Measurements from ENCODE around the gene SLC30A4. TPM values are rescaled to one million over a fixed set of nuclear protein-coding genes. Genes with fewer than 3 reads are reported as not detected.
"Not testable (repeated sequence)": the region's sequence is repeated elsewhere in the genome, so short reads cannot be mapped to it uniquely, and the experiment has no call there.

The SLC30A4 gene
- total and polyA plus RNA-seq, 8 donors, result 0.80 to 2.2 (median 1.4) TPM

GRCh38 chr15:45534821-45535220, 12.3 kb upstream of the SLC30A4 start:
- H3K9me3 ChIP-seq, result no peaks in the 10 kb centered on the region
- H3K36me3 ChIP-seq, result no peaks in the 10 kb centered on the region
- no peak for DNase-seq
- H3K4me1 ChIP-seq, result peaks cover 0 to 3% (median 0%) of the 10 kb centered on the region in 3 donors
- no peak for TF ChIP-seq CTCF (IDR thresholded peaks at IDR 0.05)
- H3K4me3 ChIP-seq, result no peak overlapping the region
- no peak for FAIRE-seq
- 62 to 67% methylated on average over 1 of the region's 1 CpG for WGBS, 2 donors
- H3K27ac ChIP-seq, result no peak overlapping the region
- intact Hi-C loops (cut with DNase I), result no loop called here
- no peak for ATAC-seq
- no peaks in the 10 kb centered on the region for H3K27me3 ChIP-seq

- ATAC-seq; H3K4me1 ChIP-seq; H3K36me3 ChIP-seq; H3K27ac ChIP-seq; intact Hi-C loops (cut with DNase I); H3K4me3 ChIP-seq; H3K27me3 ChIP-seq; DNase-seq; FAIRE-seq; H3K9me3 ChIP-seq: not testable (repeated sequence)
- 76 to 91% methylated on average over 3 of the region's 3 CpGs for WGBS, 2 donors
Observed at GRCh38 chr15:45532892-45533291, 10.3 kb upstream of the SLC30A4 start.

- H3K27me3 ChIP-seq, result no peaks in the 10 kb centered on the region
- no peaks in the 10 kb centered on the region for H3K4me1 ChIP-seq
- no peak overlapping the region for H3K27ac ChIP-seq
- no peak for ATAC-seq
- no peaks in the 10 kb centered on the region for H3K9me3 ChIP-seq
- no peak for TF ChIP-seq CTCF (IDR thresholded peaks at IDR 0.05)
- H3K4me3 ChIP-seq, result no peak overlapping the region
- intact Hi-C loops (cut with DNase I), result loop anchor here in 1 of 3 donors (10.0 kb wide), 1 partner anchor 85 kb away; no protein-coding TSS in a partner anchor
- no peak for FAIRE-seq
- 78 to 88% methylated on average over 3 of the region's 3 CpGs for WGBS, 2 donors
- no peaks in the 10 kb centered on the region for H3K36me3 ChIP-seq
- DNase-seq, result no peak
Observed at GRCh38 chr15:45529613-45530012, 7.1 kb upstream of the SLC30A4 start.

- Histone ChIP-seq H3K4me3 (no peak overlapping the region), H3K27me3 (no peaks in the 10 kb centered on the region), H3K9me3 (no peaks in the 10 kb centered on the region), H3K36me3 (no peaks in the 10 kb centered on the region), H3K4me1 (no peaks in the 10 kb centered on the region), H3K27ac (no peak overlapping the region)
- WGBS, 2 donors, result 86 to 88% methylated on average over 8 of the region's 8 CpGs
- FAIRE-seq, result no peak
- no peak for ATAC-seq
- intact Hi-C loops (cut with DNase I), result loop anchor here in 1 of 3 donors (10.0 kb wide), 1 partner anchor 88 kb away; no protein-coding TSS in a partner anchor
- DNase-seq, result no peak
- TF ChIP-seq CTCF (IDR thresholded peaks at IDR 0.05), result no peak
Observed at GRCh38 chr15:45527086-45527485, 4.5 kb upstream of the SLC30A4 start.

GRCh38 chr15:45523166-45523460, 558 bp upstream of the SLC30A4 start:
- intact Hi-C loops (cut with DNase I), result loop anchor here in 1 of 3 donors (10.0 kb wide), 1 partner anchor 92 kb away; no protein-coding TSS in a partner anchor
- FAIRE-seq (no peak), ATAC-seq (peak; percentile 2 to 20 (median 8)), DNase-seq (peak in 1 of 6 donors; percentile 25)
- H3K4me3 ChIP-seq, result peak overlapping the region; percentile 72 to 87 (median 78)
- TF ChIP-seq CTCF (IDR thresholded peaks at IDR 0.05), result no peak
- no peaks in the 10 kb centered on the region for H3K27me3 ChIP-seq
- H3K4me1 ChIP-seq, result peaks cover 0 to 10% (median 8%) of the 10 kb centered on the region in 3 donors
- no peaks in the 10 kb centered on the region for H3K9me3 ChIP-seq
- H3K36me3 ChIP-seq, result no peaks in the 10 kb centered on the region
- peak overlapping the region in 3 of 4 donors; percentile 58 to 77 (median 70) for H3K27ac ChIP-seq
- WGBS, 2 donors, result 18 to 20% methylated on average over 7 of the region's 7 CpGs
